Esophagus squamous epithelium (tissue), 4 donors: ENCODE data around the gene ERC1.

Source experiments
- POLR2A ChIP-seq, 4 donors: fragments of 450-650 bp; IDR thresholded peaks; one replicate each; pipeline ENCODE4 v1.6.1; 2017; ENCODE audit warnings: antibody characterized with exemption in 4 of 4, mild to moderate bottlenecking in 4 of 4, moderate library complexity in 3 of 4
- TF ChIP-seq, protein P1 (sequence below), 6 experiments: fragments of 450-650 bp in 4 of 6; fragments of 200-600 bp in 2 of 6; sonication (generic) in 2 of 6; IDR thresholded peaks; one replicate each; pipeline ENCODE4 v1.5.1; 2016 to 2019; ENCODE audit warnings: antibody characterized with exemption in 6 of 6, mild to moderate bottlenecking in 4 of 6, moderate library complexity in 4 of 6

DNA sequence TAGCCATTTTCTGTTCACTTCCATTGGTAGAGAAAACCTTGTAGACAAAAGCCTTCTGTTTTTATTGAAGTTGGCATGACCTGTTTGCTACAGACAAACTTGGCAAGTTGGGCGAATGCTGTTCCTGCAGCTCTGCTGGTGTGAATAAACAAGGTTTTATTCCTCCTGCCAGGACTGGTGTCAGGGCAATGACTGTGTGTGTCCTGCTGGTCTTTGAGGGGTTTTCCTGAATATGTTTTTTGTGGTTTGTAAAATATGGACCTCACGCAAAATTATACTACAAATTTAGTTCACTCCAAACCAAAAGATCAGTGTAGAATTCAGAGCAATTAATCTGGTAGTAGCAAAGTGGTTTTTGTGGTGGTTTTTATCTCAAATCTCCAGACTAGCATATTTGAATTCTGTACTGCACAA, 140.8 kb downstream of the ERC1 start:
- TF ChIP-seq, protein P1, sequence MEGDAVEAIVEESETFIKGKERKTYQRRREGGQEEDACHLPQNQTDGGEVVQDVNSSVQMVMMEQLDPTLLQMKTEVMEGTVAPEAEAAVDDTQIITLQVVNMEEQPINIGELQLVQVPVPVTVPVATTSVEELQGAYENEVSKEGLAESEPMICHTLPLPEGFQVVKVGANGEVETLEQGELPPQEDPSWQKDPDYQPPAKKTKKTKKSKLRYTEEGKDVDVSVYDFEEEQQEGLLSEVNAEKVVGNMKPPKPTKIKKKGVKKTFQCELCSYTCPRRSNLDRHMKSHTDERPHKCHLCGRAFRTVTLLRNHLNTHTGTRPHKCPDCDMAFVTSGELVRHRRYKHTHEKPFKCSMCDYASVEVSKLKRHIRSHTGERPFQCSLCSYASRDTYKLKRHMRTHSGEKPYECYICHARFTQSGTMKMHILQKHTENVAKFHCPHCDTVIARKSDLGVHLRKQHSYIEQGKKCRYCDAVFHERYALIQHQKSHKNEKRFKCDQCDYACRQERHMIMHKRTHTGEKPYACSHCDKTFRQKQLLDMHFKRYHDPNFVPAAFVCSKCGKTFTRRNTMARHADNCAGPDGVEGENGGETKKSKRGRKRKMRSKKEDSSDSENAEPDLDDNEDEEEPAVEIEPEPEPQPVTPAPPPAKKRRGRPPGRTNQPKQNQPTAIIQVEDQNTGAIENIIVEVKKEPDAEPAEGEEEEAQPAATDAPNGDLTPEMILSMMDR (IDR thresholded peaks at IDR 0.05) = no peak
- TF ChIP-seq POLR2A (IDR thresholded peaks at IDR 0.05) = no peak
